ENCODE data around the gene TTC7B. TPM values are rescaled to one million over a fixed set of nuclear protein-coding genes. Genes with fewer than 3 reads are reported as not detected.

TTC7B gene
- total RNA-seq, 2 donors from 2014 or later: 5.2 to 10.2 TPM

DNA sequence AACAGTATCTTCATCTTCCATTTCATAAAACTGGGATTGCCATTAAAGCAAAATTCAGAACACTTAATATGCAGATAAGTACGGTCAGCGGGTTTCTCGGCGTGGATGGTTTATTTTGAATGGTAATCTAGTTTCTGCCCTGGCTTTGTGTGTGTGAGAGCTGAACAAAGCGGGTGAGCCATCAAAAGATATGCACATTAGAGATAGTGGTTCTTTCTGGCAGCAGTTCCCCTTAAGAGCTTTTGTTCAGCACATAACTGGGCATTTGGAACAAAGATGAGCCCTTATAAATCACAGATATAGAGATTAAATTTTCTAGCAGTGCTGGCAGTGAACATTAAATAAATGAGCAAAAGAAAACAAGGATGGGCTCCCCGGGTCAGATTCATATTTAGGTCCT is 211.9 kb downstream of the TTC7B start:
- H3K4me3 Mint-ChIP-seq: no peak overlapping the region
- no peaks in the 10 kb centered on the region for H3K9me3 Mint-ChIP-seq
- no peak for ATAC-seq (replicated peaks)
- peaks cover 18% of the 10 kb centered on the region for H3K27me3 Mint-ChIP-seq
- peaks cover 4% of the 10 kb centered on the region for H3K4me1 Mint-ChIP-seq
- no peaks in the 10 kb centered on the region for H3K36me3 Mint-ChIP-seq (ENCODE audit: low read depth)
- no peak overlapping the region for H3K27ac Mint-ChIP-seq

DNA sequence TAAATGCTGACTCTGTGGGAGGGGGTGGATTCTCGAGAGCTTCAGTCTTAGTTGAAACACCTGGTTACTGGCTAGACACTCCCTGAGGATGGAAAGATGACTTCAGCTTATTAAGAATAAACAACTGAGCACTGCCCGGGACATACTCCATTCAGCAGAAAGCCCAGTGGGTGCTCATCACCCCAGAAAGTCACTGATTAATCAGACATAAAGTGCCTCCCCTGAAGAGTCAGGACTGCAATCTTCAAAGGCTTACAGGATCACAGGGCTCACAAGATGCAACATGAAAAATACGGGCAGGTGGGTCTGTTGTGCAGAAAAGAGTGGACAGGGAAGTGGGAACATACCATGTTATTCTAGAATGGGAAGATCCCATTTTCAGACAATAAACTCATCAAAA is 212.4 kb downstream of the TTC7B start:
- no peak for ATAC-seq (replicated peaks)
- Mint-ChIP-seq H3K36me3 (ENCODE audit: low read depth) (no peaks in the 10 kb centered on the region), H3K4me3 (no peak overlapping the region), H3K4me1 (peaks cover 4% of the 10 kb centered on the region), H3K27ac (no peak overlapping the region), H3K9me3 (no peaks in the 10 kb centered on the region), H3K27me3 (peaks cover 18% of the 10 kb centered on the region)

DNA sequence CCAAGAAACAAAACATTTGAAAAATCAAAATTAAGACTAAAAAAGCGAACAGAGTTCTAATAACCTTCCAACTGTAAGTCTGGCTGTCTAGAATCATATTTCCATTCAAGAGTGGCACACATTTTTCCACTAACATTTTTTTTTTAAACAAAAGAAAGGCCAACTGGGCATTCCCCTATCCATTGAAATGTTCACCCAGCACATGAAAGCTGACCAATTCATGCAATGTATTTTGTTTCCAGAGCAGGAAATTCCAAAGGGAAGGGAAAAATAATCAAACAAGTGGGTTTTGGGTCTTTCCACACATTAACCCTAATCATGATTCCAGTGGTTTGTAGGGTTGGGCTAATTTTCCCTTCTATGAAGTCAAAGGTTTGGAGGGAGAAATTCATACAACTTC is 212.9 kb downstream of the TTC7B start:
- Mint-ChIP-seq H3K9me3 (no peaks in the 10 kb centered on the region), H3K27me3 (peaks cover 18% of the 10 kb centered on the region), H3K27ac (no peak overlapping the region), H3K4me3 (no peak overlapping the region), H3K36me3 (ENCODE audit: low read depth) (no peaks in the 10 kb centered on the region), H3K4me1 (peaks cover 2% of the 10 kb centered on the region)
- ATAC-seq (replicated peaks): no peak

DNA sequence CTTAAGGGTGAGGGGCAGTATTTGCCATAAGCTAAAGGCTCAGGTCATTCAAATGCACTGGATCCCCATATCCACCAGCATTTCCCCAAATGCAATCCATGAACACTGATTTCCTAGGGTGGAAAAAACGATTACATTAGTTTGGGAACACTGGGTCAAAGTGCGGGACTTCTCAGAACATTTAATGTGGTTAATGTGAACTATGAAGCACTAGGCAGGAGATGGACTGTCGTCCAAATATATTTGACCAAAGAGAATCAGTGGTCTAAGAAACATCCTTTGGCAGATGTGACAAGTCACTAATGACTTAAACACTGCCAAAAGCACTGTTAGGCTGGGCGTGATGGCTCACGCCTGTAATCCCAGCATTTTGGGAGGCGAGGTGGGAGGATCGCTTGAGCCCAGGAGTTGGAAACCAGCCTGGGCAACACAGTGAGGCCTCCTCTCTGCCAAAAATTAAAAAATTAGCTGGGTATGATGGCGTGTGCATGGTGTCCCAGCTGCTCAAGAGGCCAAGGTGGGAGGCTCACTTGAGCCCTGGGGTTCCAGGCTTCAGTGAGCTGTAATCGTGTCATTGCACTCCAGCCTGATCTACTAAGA is 214.0 kb downstream of the TTC7B start:
- no peaks in the 10 kb centered on the region for H3K36me3 Mint-ChIP-seq (ENCODE audit: low read depth)
- no peaks in the 10 kb centered on the region for H3K9me3 Mint-ChIP-seq
- no peak for ATAC-seq (replicated peaks)
- H3K27ac Mint-ChIP-seq: no peak overlapping the region
- no peaks in the 10 kb centered on the region for H3K4me1 Mint-ChIP-seq
- H3K27me3 Mint-ChIP-seq: peaks cover 14% of the 10 kb centered on the region
- no peak overlapping the region for H3K4me3 Mint-ChIP-seq

DNA sequence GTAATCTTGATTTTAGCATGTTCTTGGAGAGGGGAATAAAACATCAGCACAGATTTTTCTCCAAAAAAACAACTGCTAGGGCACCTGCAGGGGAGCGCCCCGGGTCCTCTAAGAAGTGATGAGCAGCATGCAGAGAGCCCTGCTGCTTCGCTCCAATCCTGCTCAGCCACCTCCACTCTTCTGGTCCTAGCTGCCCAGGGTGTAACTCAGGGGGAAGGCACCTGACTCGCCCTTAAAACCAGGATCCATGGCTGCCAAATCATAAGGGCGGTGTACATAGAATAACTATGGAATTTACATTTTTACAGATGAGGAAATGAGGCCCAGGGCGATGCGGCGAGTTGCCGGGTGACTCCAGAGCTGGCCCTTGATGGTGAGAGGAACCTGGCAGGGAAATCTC is 214.7 kb downstream of the TTC7B start:
- H3K4me3 Mint-ChIP-seq: no peak overlapping the region
- no peak overlapping the region for H3K27ac Mint-ChIP-seq
- H3K4me1 Mint-ChIP-seq: no peaks in the 10 kb centered on the region
- H3K27me3 Mint-ChIP-seq: peaks cover 14% of the 10 kb centered on the region
- H3K9me3 Mint-ChIP-seq: no peaks in the 10 kb centered on the region
- no peak for ATAC-seq (replicated peaks)
- H3K36me3 Mint-ChIP-seq (ENCODE audit: low read depth): no peaks in the 10 kb centered on the region

DNA sequence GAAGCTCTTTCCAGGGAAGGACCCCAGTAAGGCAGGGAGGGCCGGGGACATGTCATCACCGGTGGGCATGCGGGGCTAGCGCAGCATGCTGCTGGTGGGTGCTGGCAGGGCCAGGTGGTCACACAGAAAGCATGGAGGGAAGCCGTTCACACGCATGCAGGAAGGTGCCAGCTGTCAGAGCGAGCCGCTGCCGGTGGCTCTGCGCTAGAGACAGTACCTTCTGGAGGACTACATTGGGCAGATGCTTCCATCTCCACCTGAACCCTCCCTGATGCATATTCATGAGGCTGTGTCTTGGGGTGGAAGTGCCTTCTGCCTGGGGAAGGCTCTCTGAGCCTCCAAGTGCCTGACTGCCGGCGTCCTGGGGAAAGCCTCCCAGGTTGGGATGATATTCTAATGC is 215.6 kb downstream of the TTC7B start:
- peaks cover 14% of the 10 kb centered on the region for H3K27me3 Mint-ChIP-seq
- no peaks in the 10 kb centered on the region for H3K9me3 Mint-ChIP-seq
- no peaks in the 10 kb centered on the region for H3K36me3 Mint-ChIP-seq (ENCODE audit: low read depth)
- no peaks in the 10 kb centered on the region for H3K4me1 Mint-ChIP-seq
- H3K4me3 Mint-ChIP-seq: no peak overlapping the region
- ATAC-seq (replicated peaks): no peak
- H3K27ac Mint-ChIP-seq: no peak overlapping the region

DNA sequence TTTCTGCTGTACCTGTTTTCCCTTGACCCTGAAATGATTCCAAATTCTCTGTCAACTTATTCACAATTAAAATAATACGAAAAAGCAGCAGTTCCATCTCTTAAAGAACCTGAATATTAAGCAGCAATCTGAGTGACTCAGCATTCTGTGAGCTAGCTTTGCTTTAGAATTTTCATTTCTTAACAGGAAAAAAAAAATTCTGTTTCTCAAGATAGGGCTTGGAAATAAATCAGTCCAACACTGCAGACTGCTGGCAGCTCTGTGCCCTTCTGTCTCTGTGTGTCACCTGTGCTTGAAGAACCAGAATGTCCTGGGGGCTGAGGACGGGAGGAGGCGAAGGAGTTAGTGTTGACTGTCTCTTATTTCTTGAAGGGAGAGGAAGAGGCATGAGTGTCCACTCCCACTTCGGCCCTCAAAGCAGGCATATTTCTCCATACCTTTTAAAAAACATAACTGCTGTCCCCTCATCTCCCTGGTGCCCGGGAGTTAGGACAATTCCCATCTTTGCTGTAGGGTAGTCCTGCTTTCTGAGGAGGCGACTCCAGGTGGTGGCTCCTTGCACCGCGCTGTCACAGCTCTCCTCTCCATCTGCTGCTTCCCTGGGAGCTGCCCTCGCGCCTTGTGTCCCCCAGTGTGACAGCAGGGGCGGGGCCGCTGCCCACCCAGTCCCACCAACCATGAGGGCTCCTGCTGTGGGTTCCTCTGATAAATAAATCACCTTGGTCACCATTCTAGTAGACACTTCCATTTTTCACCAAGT is 216.3 kb downstream of the TTC7B start:
- peaks cover 11% of the 10 kb centered on the region for H3K27me3 Mint-ChIP-seq
- no peaks in the 10 kb centered on the region for H3K4me1 Mint-ChIP-seq
- H3K9me3 Mint-ChIP-seq: no peaks in the 10 kb centered on the region
- no peak overlapping the region for H3K4me3 Mint-ChIP-seq
- H3K36me3 Mint-ChIP-seq (ENCODE audit: low read depth): no peaks in the 10 kb centered on the region
- no peak for ATAC-seq (replicated peaks)
- H3K27ac Mint-ChIP-seq: no peak overlapping the region

DNA sequence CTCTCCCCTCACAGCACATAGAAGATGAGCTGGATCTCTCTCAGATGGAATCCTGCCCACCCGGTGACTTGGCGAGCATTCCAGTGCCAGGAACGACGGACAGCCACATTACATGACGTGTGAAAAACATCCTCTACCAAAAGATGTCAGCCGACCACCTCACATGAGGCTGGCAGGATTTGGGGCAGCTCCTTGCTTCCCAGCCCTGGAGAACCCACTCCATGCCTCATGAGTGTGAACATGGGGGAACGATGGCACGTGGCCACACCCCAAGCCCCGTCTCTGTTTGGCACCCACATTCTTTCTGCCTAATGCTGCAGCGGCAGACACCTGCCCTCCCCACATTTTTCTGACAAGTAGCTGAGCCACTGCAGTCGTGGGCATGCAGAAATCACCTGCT is 216.9 kb downstream of the TTC7B start:
- ATAC-seq (replicated peaks): no peak
- no peak overlapping the region for H3K27ac Mint-ChIP-seq
- no peak overlapping the region for H3K4me3 Mint-ChIP-seq

DNA sequence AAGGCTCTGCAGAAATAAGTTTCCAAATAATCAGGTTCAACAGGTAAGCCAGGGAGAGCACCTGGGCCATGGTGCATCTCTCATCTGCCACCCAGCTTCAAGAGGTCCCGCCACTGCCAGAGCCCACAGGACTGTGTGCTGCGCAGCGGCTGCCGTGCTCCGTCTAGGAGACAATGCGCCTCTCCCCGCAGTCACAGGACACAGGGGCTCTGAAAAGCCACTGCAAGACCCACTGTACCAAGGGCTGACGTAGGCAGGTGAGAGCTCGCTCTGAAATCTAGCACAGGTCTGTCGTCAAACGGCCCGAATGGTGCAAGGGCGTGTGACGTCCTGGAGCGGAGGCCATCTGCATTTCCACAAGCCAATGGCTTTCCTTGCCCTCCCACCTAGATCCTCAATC is 218.3 kb downstream of the TTC7B start:
- H3K36me3 Mint-ChIP-seq (ENCODE audit: low read depth): no peaks in the 10 kb centered on the region
- no peaks in the 10 kb centered on the region for H3K9me3 Mint-ChIP-seq
- H3K27ac Mint-ChIP-seq: no peak overlapping the region
- H3K4me1 Mint-ChIP-seq: no peaks in the 10 kb centered on the region
- peaks cover 4% of the 10 kb centered on the region for H3K27me3 Mint-ChIP-seq
- no peak overlapping the region for H3K4me3 Mint-ChIP-seq
- ATAC-seq (replicated peaks): no peak

More for the DNA sequence above, 216.9 kb downstream of the TTC7B start:
- Mint-ChIP-seq H3K4me1 (no peaks in the 10 kb centered on the region), H3K27me3 (peaks cover 6% of the 10 kb centered on the region), H3K9me3 (no peaks in the 10 kb centered on the region), H3K36me3 (ENCODE audit: low read depth) (no peaks in the 10 kb centered on the region)

DNA sequence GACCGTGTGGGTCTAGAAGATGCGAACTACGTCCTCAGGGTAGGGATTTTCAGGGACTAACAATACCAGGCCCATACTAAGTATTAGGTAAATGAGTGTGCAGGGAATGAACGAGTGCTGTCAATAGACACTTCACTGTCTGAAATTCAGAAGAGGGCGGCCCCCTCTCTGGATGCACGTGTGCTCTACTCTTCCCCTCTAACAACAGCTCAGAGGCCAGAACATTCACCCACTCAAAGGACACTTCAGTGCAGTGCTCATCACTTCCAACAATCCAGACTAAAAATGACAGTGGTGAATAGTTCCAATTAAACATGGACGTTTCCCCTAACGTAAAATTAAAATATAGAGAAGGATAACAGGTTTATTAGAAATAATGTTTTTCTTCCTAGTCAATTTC is 219.5 kb downstream of the TTC7B start:
- no peak overlapping the region for H3K4me3 Mint-ChIP-seq

DNA sequence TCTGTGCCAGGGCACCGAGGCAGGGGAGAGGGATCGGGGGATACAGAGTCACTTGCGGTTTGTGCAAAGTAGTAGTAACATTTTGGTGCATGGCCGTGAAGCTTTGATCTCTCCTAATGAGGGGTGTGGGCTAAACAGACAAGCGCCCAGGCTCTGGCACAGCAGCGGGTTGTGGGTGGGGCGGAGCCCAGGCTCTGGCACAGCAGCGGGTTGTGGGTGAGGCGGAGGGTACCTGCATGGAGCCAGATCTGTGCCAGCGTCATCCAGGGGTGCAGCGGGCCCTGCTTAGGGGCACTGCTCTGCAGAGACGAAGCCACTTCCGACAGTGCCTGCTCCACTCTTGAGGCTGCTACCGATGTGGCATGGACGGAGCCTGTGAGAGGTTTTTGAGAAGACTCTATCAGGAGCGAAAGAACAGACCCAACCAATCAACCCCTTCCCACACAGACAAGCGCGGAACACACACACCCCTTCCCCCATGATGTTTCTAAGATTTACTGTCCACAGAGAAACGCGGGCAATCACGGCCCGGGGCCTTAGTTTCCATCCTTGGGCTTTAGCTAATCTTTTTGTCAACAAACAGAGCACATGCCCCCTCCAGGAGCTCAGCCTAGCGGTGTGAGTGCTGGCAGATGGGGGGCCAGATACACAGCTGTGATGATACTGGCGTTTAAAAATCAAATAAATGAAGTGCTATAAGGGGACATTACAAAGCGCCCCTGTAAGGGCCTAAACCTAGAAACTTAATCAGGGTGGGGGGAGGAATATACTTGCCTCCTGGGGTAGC is 222.8 kb downstream of the TTC7B start:
- no peaks in the 10 kb centered on the region for H3K4me1 Mint-ChIP-seq
- no peak for ATAC-seq (replicated peaks)
- H3K27me3 Mint-ChIP-seq: no peaks in the 10 kb centered on the region
- H3K36me3 Mint-ChIP-seq (ENCODE audit: low read depth): no peaks in the 10 kb centered on the region
- H3K27ac Mint-ChIP-seq: no peak overlapping the region
- H3K4me3 Mint-ChIP-seq: no peak overlapping the region
- H3K9me3 Mint-ChIP-seq: no peaks in the 10 kb centered on the region

More for the DNA sequence above, 219.5 kb downstream of the TTC7B start:
- Mint-ChIP-seq H3K36me3 (ENCODE audit: low read depth) (no peaks in the 10 kb centered on the region), H3K27me3 (peaks cover 4% of the 10 kb centered on the region), H3K27ac (no peak overlapping the region), H3K9me3 (no peaks in the 10 kb centered on the region), H3K4me1 (no peaks in the 10 kb centered on the region)
- ATAC-seq (replicated peaks): no peak

DNA sequence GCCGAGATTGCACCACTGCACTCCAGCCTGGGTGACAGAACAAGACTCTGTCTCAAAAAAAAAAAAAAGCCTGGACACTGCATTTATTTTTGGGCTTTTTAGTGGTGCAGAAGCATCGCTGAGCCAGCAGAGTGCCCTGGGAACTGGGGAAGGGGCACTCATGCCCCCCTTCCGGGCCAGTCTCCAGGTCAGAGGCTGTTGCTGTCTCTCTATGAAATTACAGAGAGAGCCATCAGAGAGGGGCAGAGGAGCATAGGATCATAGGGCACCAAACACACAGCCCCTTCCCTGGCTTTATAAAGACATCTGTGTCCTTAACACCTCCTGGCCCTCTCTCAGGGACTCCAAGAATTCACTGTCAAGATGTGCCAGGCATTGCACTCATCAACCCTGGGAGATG is 223.6 kb downstream of the TTC7B start:
- H3K36me3 Mint-ChIP-seq (ENCODE audit: low read depth): no peaks in the 10 kb centered on the region
- H3K9me3 Mint-ChIP-seq: no peaks in the 10 kb centered on the region
- no peak overlapping the region for H3K27ac Mint-ChIP-seq
- ATAC-seq (replicated peaks): no peak
- H3K27me3 Mint-ChIP-seq: no peaks in the 10 kb centered on the region
- H3K4me3 Mint-ChIP-seq: no peak overlapping the region
- no peaks in the 10 kb centered on the region for H3K4me1 Mint-ChIP-seq

DNA sequence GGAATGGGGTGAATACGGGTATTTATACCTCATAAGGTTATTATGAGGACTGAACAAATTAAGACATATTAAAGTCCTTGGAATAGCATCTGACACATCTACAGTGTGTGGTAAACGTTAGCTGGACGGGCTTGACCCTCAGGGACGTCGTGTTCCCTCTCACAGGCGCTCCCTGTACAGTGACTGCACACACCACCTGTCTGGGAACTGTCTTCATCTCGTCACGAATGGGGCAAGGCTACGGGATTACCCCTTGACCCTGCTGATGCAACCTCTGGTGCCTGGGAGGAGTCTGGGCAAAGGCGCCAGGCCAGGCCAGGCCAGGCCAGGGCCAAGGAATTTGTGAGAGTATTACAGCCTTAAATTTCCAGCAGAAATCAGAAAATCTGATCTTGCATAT is 228.3 kb downstream of the TTC7B start:
- no peaks in the 10 kb centered on the region for H3K27me3 Mint-ChIP-seq
- H3K4me1 Mint-ChIP-seq: peaks cover 4% of the 10 kb centered on the region
- no peak overlapping the region for H3K4me3 Mint-ChIP-seq
- no peaks in the 10 kb centered on the region for H3K36me3 Mint-ChIP-seq (ENCODE audit: low read depth)
- no peak overlapping the region for H3K27ac Mint-ChIP-seq
- no peak for ATAC-seq (replicated peaks)
- H3K9me3 Mint-ChIP-seq: no peaks in the 10 kb centered on the region

DNA sequence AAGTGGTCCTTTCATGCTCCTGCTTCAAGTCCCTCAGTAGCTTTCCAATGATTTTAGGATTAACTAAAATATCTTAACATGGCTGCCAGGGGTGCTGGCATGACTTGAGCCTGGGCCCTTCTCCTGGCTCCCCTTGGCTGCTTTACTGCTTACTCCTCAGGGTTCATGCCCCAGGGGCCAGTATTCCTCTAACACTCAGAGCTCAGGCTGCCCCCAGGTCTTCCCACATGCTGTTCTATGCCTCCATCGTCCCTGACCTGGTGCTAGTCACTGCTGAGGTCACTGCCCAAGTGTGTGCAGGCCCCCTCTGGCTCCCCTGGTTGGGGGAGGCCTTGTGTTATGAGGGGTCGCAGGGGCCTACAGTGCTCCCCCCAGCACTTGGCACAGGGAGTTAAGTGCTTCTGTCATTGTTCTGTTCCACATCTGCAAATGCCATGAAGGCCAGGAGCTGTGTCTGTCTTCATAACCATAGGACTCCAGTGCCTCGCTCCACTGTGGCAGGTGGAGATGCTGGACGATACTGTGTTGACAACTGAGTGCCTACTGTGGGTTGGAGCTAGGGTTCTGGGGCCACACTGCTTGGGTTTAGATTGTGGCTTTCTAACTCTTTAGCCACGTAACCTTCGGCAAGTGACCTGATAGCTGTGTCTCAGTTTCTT is 228.8 kb downstream of the TTC7B start:
- Mint-ChIP-seq H3K36me3 (ENCODE audit: low read depth) (no peaks in the 10 kb centered on the region), H3K27ac (peak overlapping the region; percentile 52), H3K4me3 (no peak overlapping the region), H3K9me3 (no peaks in the 10 kb centered on the region), H3K27me3 (no peaks in the 10 kb centered on the region), H3K4me1 (peaks cover 4% of the 10 kb centered on the region)
- no peak for ATAC-seq (replicated peaks)

Measured in activated T-helper 17 cell treated with anti-CD3 and anti-CD28 coated beads, Interleukin-2, amount 50 U/mL, for 72 hours (primary cell).